Pancreas (tissue), 10 donors: ENCODE data around the gene S100A8. TPM values are rescaled to one million over a fixed set of nuclear protein-coding genes. Genes with fewer than 3 reads are reported as not detected.

Experiments
- ATAC-seq, 4 donors: fragments of 200-7000 bp; cut with Tn5 transposase; one replicate each; pipeline versions ENCODE4 v1.8.0 to v1.9.1; 2020; ENCODE audit warnings: mild to moderate bottlenecking in 4 of 4, moderate library complexity in 4 of 4
- DNase-seq, 6 donors: peaks; one replicate each; pipeline ENCODE4 v3.0.0-alpha.2; 2020
- FAIRE-seq: peaks from 2 replicates; lab custom pipeline; 2012; peaks lifted over from hg19 to GRCh38; lab: Jason Lieb, UNC
- H3K27ac ChIP-seq, 4 donors: fragments of 200-600 bp; sonication (generic); 1 replicate in 3 of 4; 2 replicates in 1 of 4; pipeline versions ENCODE4 v1.5.0 to v1.8.0; 2020
- H3K27me3 ChIP-seq, 4 donors: fragments of 200-600 bp; one replicate each; pipeline ENCODE4 v1.8.0; 2021
- H3K36me3 ChIP-seq, 3 donors: fragments of 200-600 bp; sonication (generic) in 1 of 3; one replicate each; pipeline versions ENCODE4 v1.5.0 to v1.8.0; 2020 to 2021
- H3K4me1 ChIP-seq, 3 donors: fragments of 200-600 bp; one replicate each; pipeline ENCODE4 v1.8.0; 2021
- H3K4me3 ChIP-seq, 4 donors: fragments of 200-600 bp; sonication (generic) in 2 of 4; one replicate each; pipeline versions ENCODE4 v1.5.0 to v1.8.0; 2020 to 2021
- H3K9me3 ChIP-seq, 4 donors: fragments of 200-600 bp; one replicate each; pipeline ENCODE4 v1.8.0; 2021
- CTCF ChIP-seq, 4 donors: fragments of 200-600 bp; sonication (generic) in 3 of 4; IDR thresholded peaks; one replicate each; pipeline versions ENCODE4 v1.5.0 to v1.8.0; 2021; ENCODE audit warnings: antibody characterized with exemption in 4 of 4
- WGBS, 2 donors: extraction: QIAGEN DNeasy Blood & Tissue Kit; methylation state at CpG; one replicate each; pipeline ENCODE4 v1.1.7; 2013; 5-methylcytosine and 5-hydroxymethylcytosine counted together
- intact Hi-C, 3 donors: fragments of 100-400 bp; cut with DNase I; formaldehyde crosslinking; loops; one replicate each; pipeline versions ENCODE4 v1.11.1 to v1.14.2; 2022
- polyA plus RNA-seq, 2 donors: library from polyadenylated mRNA; stranded (reverse); fragments of 200-250 nt; gene quantifications; one replicate each; pipeline ENCODE4 v1.2.3, GENCODE V29; 2013
- total RNA-seq, 6 donors: library from RNA; stranded (reverse); fragmentation: NEBNext Ultra II Directional in 4 of 6; extraction: Animal tissue kit (Norgen Biotek cat#: 25700) in 4 of 6; gene quantifications; one replicate each; pipeline versions ENCODE4 v1.2.1 to v1.2.4, GENCODE V29; 2021 to 2023
- donor health status: healthy with polysubstance abuse.
- donor health status: DM: no; HTN: no; CAD: no; lungs with moderate emphysema.
- donor health status: DM: no; HTN: no; CAD: no.
- donor health status: control.
- donor health status: control.
- donor health status: Bipolar disorder and iron deficiency.
- donor health status: DM: yes; HTN: yes; CAD: no.
- donor health status: DM: no; HTN: no; CAD: no.
- donor health status: DM: no; HTN: no; CAD: no.
- donor health status: DM: yes; HTN: yes; CAD: no.

S100A8 gene
- total and polyA plus RNA-seq, 8 donors: 2.0 to 41.9 (median 19.7) TPM

- intact Hi-C loops: no loop called here
- 50 to 62% methylated on average over 6 of the region's 6 CpGs for WGBS, 2 donors
- no peak for FAIRE-seq
- Histone ChIP-seq H3K27me3 (no peaks in the 10 kb centered on the region), H3K9me3 (no peaks in the 10 kb centered on the region), H3K4me1 (no peaks in the 10 kb centered on the region), H3K4me3 (no peak overlapping the region), H3K27ac (no peak overlapping the region), H3K36me3 (no peaks in the 10 kb centered on the region)
- TF ChIP-seq CTCF (IDR thresholded peaks at IDR 0.05): no peak
- no peak for DNase-seq
- ATAC-seq: no peak
These were observed 4.9 kb upstream of the S100A8 start for GRCh38 chr1:153395776-153396175.

GRCh38 chr1:153395136-153395685, 4.3 kb upstream of the S100A8 start:
- no peak for TF ChIP-seq CTCF (IDR thresholded peaks at IDR 0.05)

GRCh38 chr1:153394391-153394790, 3.5 kb upstream of the S100A8 start:
- no peak overlapping the region for H3K27ac ChIP-seq
- 50 to 66% methylated on average over 5 of the region's 5 CpGs for WGBS, 2 donors
- no peaks in the 10 kb centered on the region for H3K27me3 ChIP-seq
- FAIRE-seq: no peak
- no peaks in the 10 kb centered on the region for H3K4me1 ChIP-seq
- H3K9me3 ChIP-seq: no peaks in the 10 kb centered on the region
- DNase-seq: no peak
- no peaks in the 10 kb centered on the region for H3K36me3 ChIP-seq
- no peak overlapping the region for H3K4me3 ChIP-seq
- no peak for TF ChIP-seq CTCF (IDR thresholded peaks at IDR 0.05)
- ATAC-seq: no peak
- intact Hi-C loops: no loop called here

More at GRCh38 chr1:153395136-153395685, 4.3 kb upstream of the S100A8 start:
- 48 to 53% methylated on average over 7 of the region's 7 CpGs for WGBS, 2 donors
- intact Hi-C loops: no loop called here
- Histone ChIP-seq H3K9me3 (no peaks in the 10 kb centered on the region), H3K27me3 (no peaks in the 10 kb centered on the region), H3K4me3 (no peak overlapping the region), H3K36me3 (no peaks in the 10 kb centered on the region), H3K27ac (no peak overlapping the region), H3K4me1 (no peaks in the 10 kb centered on the region)
- ATAC-seq: no peak
- no peak for DNase-seq
- no peak for FAIRE-seq

- 61 to 70% methylated on average over 6 of the region's 6 CpGs for WGBS, 2 donors
- DNase-seq (no peak), ATAC-seq (no peak), FAIRE-seq (no peak)
- no peaks in the 10 kb centered on the region for H3K36me3 ChIP-seq
- H3K27me3 ChIP-seq: no peaks in the 10 kb centered on the region
- H3K4me3 ChIP-seq: no peak overlapping the region
- H3K4me1 ChIP-seq: no peaks in the 10 kb centered on the region
- H3K27ac ChIP-seq: no peak overlapping the region
- no peak for TF ChIP-seq CTCF (IDR thresholded peaks at IDR 0.05)
- intact Hi-C loops: no loop called here
- no peaks in the 10 kb centered on the region for H3K9me3 ChIP-seq
These were observed 3.1 kb upstream of the S100A8 start for GRCh38 chr1:153393926-153394325.

GRCh38 chr1:153392822-153393221, 1.9 kb upstream of the S100A8 start:
- no peak for TF ChIP-seq CTCF (IDR thresholded peaks at IDR 0.05)
- Histone ChIP-seq H3K27ac (no peak overlapping the region), H3K9me3 (no peaks in the 10 kb centered on the region), H3K4me3 (no peak overlapping the region), H3K4me1 (no peaks in the 10 kb centered on the region), H3K36me3 (no peaks in the 10 kb centered on the region), H3K27me3 (no peaks in the 10 kb centered on the region)
- intact Hi-C loops: no loop called here
- 58 to 68% methylated on average over 3 of the region's 3 CpGs for WGBS, 2 donors
- ATAC-seq: no peak
- no peak for DNase-seq
- FAIRE-seq: no peak
